Measurements from ENCODE around the gene RAD1.

RAD1 gene

DNA sequence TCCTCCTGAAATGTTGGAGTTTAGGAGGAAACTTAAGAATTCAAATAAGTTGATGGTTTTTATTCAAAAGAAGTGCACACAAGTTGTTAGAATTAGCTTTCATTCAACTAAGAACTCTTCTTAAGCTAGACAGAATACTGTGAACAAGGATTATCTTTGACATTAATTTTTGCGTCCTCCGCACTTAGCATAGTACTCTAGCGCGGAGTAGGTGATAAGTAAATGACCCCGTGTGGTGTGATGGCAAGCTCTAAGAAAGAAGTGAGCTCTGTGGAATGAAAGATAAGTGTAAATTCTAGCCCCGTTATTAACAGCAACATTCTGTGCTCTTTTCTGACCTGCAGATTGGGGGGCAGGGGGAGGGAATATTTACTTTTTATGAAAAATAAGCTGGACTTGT, 1.2 kb upstream of the RAD1 start:
- DNase-seq (ENCODE audit: low read depth), result no peak

- DNase-seq (ENCODE audit: low read depth), result no peak
Measured at GRCh38 chr5:34915856-34916192, 520 bp upstream of the RAD1 start.

- no peak for DNase-seq (ENCODE audit: low read depth)
Measured at GRCh38 chr5:34914671-34915138, 599 bp downstream of the RAD1 start.

DNA sequence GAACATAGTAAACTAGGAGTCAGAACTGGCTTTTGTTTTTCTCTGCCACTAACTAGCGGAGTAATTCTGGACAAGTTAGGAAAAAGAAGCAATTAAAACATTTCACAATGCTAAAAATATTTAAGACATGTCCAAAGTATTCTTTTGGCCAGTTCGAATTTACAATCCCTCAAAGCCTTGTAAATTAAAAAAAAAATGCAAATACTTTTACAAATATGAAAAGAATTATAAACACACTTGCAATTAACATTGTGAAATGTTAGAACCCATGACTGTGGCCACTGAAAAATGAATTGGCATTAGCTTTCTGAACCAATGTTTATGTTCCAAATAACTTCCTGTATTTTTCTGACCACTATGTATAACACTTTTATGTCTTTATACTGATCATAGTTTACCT, 2.2 kb downstream of the RAD1 start:
- no peak for DNase-seq (ENCODE audit: low read depth)

- no peak for DNase-seq (ENCODE audit: low read depth)
Measured at GRCh38 chr5:34905564-34905963, 9.7 kb downstream of the RAD1 start.

DNA sequence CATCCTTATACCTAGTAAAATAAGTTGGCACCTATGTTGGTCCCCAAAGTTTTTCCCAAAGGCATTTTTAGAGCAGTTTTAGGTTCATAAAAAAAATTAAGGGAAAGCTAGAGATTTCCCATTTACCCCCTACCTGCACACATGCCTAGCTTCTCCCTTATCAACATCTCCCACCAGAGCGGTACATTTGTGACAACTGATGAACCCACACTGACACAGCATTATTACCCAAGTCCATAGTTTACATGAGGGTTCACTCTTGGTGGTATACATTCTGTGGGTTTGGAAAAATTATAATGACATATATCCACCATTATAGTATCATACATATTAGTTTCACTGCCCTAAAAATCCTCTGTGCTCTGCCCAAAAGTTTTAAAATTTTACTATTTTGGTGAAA, 12.0 kb downstream of the RAD1 start:
- no peak for DNase-seq (ENCODE audit: low read depth)

DNA sequence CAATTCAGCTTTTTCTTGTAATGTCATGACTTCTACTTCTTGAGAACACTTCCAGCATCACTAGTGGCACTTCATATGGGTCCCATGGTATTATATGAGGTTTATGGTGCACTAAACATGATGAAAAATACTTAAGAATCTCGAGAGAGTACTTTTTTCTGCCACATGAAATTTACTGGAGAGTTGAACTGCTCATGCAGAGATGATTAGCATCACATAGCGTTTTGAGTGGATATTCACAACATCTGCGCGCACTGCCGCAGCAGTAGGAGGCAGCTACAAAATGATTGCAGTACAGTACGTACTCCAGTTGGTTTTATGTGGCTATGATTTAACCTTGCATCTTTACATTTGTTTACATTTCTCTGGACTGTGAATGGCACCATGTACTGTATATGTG, 14.7 kb downstream of the RAD1 start:
- DNase-seq (ENCODE audit: low read depth), result no peak

- no peak for DNase-seq (ENCODE audit: low read depth)
Measured at GRCh38 chr5:34899066-34899465, 16.2 kb downstream of the RAD1 start.

DNA sequence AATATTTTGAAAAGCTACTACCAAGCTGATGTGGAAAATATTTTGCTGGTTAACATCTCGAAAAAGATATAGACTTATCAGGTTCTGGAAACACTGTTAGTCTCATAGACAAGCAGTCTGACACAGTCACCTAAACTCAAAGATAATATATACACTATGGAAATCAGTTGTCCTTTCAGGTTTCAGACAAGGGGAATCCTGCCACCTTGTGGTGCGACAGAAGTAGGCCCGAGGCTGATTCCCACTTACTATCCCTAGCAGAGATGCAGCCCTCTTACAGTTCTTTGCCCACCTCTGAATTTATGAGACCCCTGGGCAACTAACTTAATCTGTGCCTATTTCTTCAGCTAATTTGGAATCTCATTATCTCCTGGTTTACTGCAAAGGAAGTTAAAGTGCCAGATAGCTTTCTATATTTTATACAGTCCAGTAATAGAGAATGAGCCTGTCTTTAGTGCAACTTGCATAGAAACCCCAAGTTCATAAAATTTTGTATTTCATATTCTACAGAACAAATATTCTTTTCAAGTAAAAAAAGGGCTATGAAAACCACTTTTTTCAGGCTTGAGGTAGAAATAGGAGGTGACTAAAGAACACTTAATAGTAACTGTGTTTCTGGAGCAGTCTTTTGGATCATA, 16.9 kb downstream of the RAD1 start:
- peak; percentile 12 for DNase-seq (ENCODE audit: low read depth)

- DNase-seq (ENCODE audit: low read depth), result no peak
Measured at GRCh38 chr5:34897646-34898045, 17.7 kb downstream of the RAD1 start.

DNA sequence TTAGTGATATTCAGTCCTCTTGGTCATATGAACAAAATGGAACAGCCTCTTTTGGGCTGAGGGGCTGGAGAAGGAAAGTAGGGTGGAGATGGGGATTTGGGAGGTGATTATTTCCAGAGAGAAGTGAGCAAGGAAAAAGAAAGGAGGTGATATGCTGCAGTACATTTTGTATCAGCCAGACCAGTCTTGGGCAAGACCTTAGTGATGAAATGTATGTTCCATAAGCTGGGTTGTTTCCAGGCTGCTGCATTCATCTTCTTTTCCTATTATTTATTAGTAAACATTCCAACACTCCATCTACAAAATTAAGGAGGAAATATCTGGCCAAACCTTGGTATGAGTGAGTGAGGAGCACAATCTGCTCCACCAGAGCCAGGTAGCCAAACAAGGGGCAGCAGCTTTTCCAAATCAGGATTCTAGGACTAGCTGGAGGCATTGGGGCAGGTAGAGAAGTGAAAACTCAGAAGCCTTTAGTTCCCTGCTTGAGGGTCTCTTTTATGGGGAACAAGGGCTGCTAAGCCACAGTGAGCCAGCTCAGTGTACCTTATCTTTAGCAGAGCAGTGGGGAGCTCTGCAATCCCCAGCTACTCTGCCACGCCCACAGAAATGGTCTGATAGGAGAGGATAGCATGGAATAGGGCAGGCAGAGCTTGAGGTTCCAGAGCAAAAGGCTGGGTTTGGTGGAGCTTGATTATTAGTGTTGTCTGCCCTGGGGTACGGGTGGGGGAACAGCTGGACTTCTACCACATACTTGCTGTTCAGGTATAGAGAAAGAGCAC, 19.5 kb downstream of the RAD1 start:
- no peak for DNase-seq (ENCODE audit: low read depth)

DNA sequence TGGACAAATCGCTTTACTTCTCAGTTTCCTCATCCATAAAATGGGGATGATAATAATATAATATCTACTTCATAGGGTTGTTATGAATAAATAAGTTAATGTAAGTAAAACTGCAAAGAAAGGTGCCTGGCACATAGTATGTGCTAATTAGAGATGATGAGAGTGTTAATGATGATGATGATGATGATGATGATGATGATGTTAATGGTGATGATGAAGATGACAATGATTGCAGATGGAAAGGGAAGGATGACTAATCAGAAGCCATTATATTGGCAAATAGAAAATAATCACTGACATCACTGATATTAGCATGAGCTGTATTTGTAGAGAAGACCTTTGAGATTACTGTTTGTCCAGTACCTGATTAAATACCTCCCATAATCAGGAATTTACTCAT, 20.6 kb downstream of the RAD1 start:
- no peak for DNase-seq (ENCODE audit: low read depth)

GRCh38 chr5:34892414-34892813, 22.9 kb downstream of the RAD1 start:
- DNase-seq (ENCODE audit: low read depth), result no peak

- DNase-seq (ENCODE audit: low read depth), result no peak
Measured at GRCh38 chr5:34891981-34892380, 23.3 kb downstream of the RAD1 start.

DNA sequence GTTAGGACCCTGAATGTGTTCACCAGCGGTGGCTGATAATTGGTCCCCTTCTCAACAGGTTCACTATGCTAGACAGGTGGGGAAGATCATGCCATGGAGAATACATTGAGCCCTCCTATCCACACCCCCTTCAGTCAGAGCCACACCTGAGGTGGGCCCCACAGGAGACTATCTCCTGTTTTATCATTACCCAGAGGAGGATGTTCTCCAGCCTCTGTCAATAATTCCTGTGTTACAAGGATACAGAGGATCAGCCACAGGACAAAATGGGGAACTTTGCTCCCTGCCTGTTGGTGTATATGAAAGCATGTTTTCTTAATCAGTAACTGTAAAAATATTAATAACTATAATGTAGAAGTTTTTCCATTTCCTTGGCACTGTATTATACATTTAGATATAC, 25.9 kb downstream of the RAD1 start:
- DNase-seq (ENCODE audit: low read depth), result no peak

DNA sequence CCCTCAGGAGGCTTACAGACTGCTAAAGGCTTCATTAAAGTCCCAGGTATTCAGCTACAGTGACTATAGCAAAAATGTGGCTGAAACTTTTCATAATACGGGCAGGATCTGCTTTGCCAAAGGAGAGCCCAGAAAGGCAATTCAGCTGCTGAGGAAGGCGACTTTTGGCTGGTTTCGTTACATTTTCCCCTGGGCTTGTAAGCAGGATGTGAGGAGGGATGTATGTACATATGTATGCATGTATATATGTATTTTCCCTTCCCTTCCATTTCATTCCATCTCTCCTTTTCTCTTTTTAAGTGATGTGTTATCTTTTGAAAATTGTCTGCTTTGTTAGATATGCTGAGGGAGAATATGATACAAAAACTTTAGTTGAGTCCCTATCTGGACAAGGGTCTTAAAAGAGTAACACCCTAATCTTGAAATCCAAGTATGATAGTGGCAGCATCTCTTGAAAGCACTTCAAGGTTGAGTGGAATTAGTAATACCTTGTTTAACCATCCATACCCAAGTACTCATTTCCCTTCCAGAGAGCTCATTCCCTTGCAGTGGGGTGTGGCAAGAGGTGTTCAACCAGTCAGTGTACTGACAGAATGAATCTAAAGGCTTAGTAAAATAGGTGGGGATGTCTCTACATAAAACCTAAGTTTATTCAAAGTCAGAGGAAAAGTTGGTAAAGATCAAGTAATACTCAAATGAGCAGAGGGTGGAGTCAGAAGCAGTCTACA, 28.7 kb downstream of the RAD1 start:
- DNase-seq (ENCODE audit: low read depth), result no peak

DNA sequence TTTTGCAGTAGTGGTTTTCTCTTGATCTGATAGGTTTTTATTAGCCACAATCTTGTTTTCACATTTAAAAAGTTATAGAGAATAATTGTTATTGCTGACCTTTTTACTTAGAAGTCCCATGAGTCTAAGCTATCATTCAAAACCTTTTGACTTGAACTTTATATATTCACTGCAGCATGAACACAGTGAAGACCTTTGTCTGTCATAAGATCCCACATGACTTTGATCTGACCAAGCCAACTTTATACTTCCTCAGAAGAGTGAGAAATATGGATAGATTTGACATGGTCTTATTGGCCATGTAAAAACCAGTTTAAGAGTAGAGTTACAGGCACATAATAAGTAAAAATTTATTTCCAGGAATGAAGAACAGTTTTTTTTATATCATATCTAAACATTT, 34.1 kb downstream of the RAD1 start:
- DNase-seq (ENCODE audit: low read depth), result no peak

DNA sequence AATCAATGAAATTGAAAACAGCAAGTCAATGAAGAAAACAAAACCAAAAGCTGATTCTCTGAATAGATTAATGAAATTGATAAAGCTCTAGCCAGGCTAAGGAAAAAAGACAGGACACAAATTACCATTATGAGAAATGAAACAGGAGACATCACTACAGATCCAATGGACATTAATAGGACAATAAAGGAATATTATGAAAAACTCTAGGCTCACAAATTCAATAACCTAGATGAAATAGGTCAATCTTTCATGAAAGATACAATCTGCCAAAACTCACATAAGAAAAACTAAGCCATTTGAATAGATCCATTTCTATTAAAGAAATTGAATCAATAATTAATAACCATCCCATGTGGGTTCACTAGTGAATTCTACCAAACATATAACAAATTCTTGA, 39.0 kb downstream of the RAD1 start:
- DNase-seq (ENCODE audit: low read depth), result no peak

DNA sequence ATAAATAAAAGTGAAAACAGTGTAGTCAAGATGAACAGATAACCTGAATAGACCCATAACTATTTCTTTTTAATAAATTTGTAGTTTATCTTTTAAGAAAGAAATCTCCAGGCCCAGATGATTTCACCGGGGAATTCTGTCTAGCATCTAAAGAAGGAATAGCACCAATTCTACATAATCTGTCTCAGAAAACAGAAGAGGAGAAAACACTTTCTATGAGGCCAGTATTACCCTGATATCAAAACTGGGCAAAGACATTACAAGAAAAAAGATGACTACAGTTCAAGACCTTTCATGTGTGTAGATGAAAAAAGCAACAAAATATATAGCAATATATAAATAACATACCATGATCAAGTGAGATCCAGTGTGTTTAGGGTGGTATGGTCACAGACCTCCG, 44.9 kb downstream of the RAD1 start:
- DNase-seq (ENCODE audit: low read depth), result no peak

DNA sequence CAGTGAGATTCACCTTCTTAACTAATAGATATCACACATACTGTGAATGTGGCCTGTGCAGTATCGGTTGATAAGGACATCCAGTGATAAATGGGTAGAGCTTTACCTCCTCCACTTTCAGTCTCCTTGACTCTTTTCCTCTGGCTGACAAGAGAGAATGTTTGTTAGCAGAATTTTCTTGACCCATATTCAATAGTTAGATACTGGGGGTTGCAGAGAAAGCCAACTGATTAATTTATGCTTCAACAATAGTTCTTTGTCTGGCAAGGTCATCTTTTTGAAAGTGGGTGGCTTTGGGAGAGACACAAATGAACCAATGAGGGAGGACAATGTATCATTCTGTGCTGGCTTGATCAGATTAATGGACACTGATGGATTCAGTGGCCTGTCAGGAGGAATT, 46.0 kb downstream of the RAD1 start:
- no peak for DNase-seq (ENCODE audit: low read depth)

GRCh38 chr5:34868791-34869190, 46.5 kb downstream of the RAD1 start:
- DNase-seq (ENCODE audit: low read depth), result no peak

GRCh38 chr5:34867660-34868059, 47.6 kb downstream of the RAD1 start:
- DNase-seq (ENCODE audit: low read depth), result no peak

- no peak for DNase-seq (ENCODE audit: low read depth)
Measured at GRCh38 chr5:34866989-34867471, 48.3 kb downstream of the RAD1 start.
